ENCODE measurements around the gene TBX21.
"Not testable (repeated sequence)": the region's sequence is repeated elsewhere in the genome, so short reads cannot be mapped to it uniquely, and the experiment has no call there.

Gene TBX21

GRCh38 chr17:47726796-47727703 is 6.0 kb upstream of the TBX21 start:
- H3K4me3 ChIP-seq (ENCODE audit: low read length) = no peak overlapping the region
- no peak for DNase-seq (ENCODE audit: low read depth, low spot score)

GRCh38 chr17:47727704-47728036 is 5.4 kb upstream of the TBX21 start:
- H3K4me3 ChIP-seq (ENCODE audit: low read length) = no peak overlapping the region
- DNase-seq (ENCODE audit: low read depth, low spot score) = no peak

GRCh38 chr17:47728214-47728877 is 4.7 kb upstream of the TBX21 start:
- no peak for DNase-seq (ENCODE audit: low read depth, low spot score)
- no peak overlapping the region for H3K4me3 ChIP-seq (ENCODE audit: low read length)

- no peak overlapping the region for H3K4me3 ChIP-seq (ENCODE audit: low read length)
- DNase-seq (ENCODE audit: low read depth, low spot score) = no peak
Observed at GRCh38 chr17:47729476-47729875, 3.6 kb upstream of the TBX21 start.

- no peak overlapping the region for H3K4me3 ChIP-seq (ENCODE audit: low read length)
- DNase-seq (ENCODE audit: low read depth, low spot score) = no peak
Observed at GRCh38 chr17:47730681-47731080, 2.4 kb upstream of the TBX21 start.

GRCh38 chr17:47731396-47731795 is 1.6 kb upstream of the TBX21 start:
- no peak for DNase-seq (ENCODE audit: low read depth, low spot score)
- H3K4me3 ChIP-seq (ENCODE audit: low read length) = no peak overlapping the region

GRCh38 chr17:47732399-47733046 is 513 bp upstream of the TBX21 start:
- DNase-seq (ENCODE audit: low read depth, low spot score) = no peak
- H3K4me3 ChIP-seq (ENCODE audit: low read length) = peak overlapping the region; percentile 41; the same call in 1 of the 2 replicates

GRCh38 chr17:47733674-47734410 is 806 bp downstream of the TBX21 start:
- no peak for DNase-seq (ENCODE audit: low read depth, low spot score)

GRCh38 chr17:47735139-47735464 is 2.1 kb downstream of the TBX21 start:
- no peak overlapping the region for H3K4me3 ChIP-seq (ENCODE audit: low read length)
- no peak for DNase-seq (ENCODE audit: low read depth, low spot score)

More at GRCh38 chr17:47733674-47734410, 806 bp downstream of the TBX21 start:
- no peak overlapping the region for H3K4me3 ChIP-seq (ENCODE audit: low read length)

GRCh38 chr17:47735536-47736011 is 2.5 kb downstream of the TBX21 start:
- DNase-seq (ENCODE audit: low read depth, low spot score) = no peak
- H3K4me3 ChIP-seq (ENCODE audit: low read length) = no peak overlapping the region

- DNase-seq (ENCODE audit: low read depth, low spot score) = no peak
- H3K4me3 ChIP-seq (ENCODE audit: low read length) = no peak overlapping the region
Observed at GRCh38 chr17:47736501-47737495, 3.8 kb downstream of the TBX21 start.

- H3K4me3 ChIP-seq (ENCODE audit: low read length) = no peak overlapping the region
- no peak for DNase-seq (ENCODE audit: low read depth, low spot score)
Observed at GRCh38 chr17:47738178-47738577, 5.1 kb downstream of the TBX21 start.

GRCh38 chr17:47739150-47739549 is 6.1 kb downstream of the TBX21 start:
- H3K4me3 ChIP-seq (ENCODE audit: low read length) = no peak overlapping the region
- no peak for DNase-seq (ENCODE audit: low read depth, low spot score)

GRCh38 chr17:47739945-47740344 is 6.9 kb downstream of the TBX21 start:
- not testable (repeated sequence) for DNase-seq (ENCODE audit: low read depth, low spot score); H3K4me3 ChIP-seq (ENCODE audit: low read length)

GRCh38 chr17:47741109-47741792 is 8.2 kb downstream of the TBX21 start:
- DNase-seq (ENCODE audit: low read depth, low spot score) = no peak
- no peak overlapping the region for H3K4me3 ChIP-seq (ENCODE audit: low read length)

GRCh38 chr17:47741793-47742145 is 8.7 kb downstream of the TBX21 start:
- no peak for DNase-seq (ENCODE audit: low read depth, low spot score)
- no peak overlapping the region for H3K4me3 ChIP-seq (ENCODE audit: low read length)

GRCh38 chr17:47742319-47743181 is 9.5 kb downstream of the TBX21 start:
- H3K4me3 ChIP-seq (ENCODE audit: low read length) = no peak overlapping the region
- DNase-seq (ENCODE audit: low read depth, low spot score) = peak; percentile 30

Data from Jurkat, Clone E6-1 (cell line).